ENCODE results near the gene L1TD1.
A peak's percentile ranks its signal among the peaks of the same experiment; 100 is the strongest.
"Not testable (repeated sequence)": the region's sequence is repeated elsewhere in the genome, so short reads cannot be mapped to it uniquely, and the experiment has no call there.

Gene L1TD1

DNA sequence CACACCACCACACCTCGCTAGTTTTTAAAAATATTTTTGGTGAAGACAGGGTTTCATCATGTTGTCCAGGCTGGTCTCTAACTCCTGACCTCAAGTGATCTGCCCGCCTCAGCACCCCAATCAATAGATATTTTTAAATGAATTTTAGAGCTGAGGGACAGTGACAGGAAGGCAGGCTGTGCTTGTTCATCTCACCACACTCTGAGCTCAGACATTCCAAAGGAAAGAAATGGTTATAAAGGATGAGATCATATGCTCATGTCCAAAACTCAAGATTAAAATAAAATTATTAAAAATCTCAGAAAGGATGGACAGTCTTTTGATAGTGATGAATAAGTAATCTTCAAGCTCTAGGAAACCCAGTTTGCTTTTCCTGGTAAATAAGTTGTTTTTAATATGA lies 40.9 kb downstream of the L1TD1 start:
- no peak for DNase-seq
- H3K9me3 Mint-ChIP-seq: no peaks in the 10 kb centered on the region
- H3K27ac Mint-ChIP-seq: no peak overlapping the region
- H3K4me3 Mint-ChIP-seq: no peak overlapping the region
- H3K4me1 Mint-ChIP-seq: peaks cover 26% of the 10 kb centered on the region
- TF ChIP-seq, protein P1, sequence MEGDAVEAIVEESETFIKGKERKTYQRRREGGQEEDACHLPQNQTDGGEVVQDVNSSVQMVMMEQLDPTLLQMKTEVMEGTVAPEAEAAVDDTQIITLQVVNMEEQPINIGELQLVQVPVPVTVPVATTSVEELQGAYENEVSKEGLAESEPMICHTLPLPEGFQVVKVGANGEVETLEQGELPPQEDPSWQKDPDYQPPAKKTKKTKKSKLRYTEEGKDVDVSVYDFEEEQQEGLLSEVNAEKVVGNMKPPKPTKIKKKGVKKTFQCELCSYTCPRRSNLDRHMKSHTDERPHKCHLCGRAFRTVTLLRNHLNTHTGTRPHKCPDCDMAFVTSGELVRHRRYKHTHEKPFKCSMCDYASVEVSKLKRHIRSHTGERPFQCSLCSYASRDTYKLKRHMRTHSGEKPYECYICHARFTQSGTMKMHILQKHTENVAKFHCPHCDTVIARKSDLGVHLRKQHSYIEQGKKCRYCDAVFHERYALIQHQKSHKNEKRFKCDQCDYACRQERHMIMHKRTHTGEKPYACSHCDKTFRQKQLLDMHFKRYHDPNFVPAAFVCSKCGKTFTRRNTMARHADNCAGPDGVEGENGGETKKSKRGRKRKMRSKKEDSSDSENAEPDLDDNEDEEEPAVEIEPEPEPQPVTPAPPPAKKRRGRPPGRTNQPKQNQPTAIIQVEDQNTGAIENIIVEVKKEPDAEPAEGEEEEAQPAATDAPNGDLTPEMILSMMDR (IDR thresholded peaks at IDR 0.05): no peak
- H3K27me3 Mint-ChIP-seq (ENCODE audit: low read depth, poor library complexity): peaks cover 14% of the 10 kb centered on the region
- no peaks in the 10 kb centered on the region for H3K36me3 Mint-ChIP-seq (ENCODE audit: low read depth)

DNA sequence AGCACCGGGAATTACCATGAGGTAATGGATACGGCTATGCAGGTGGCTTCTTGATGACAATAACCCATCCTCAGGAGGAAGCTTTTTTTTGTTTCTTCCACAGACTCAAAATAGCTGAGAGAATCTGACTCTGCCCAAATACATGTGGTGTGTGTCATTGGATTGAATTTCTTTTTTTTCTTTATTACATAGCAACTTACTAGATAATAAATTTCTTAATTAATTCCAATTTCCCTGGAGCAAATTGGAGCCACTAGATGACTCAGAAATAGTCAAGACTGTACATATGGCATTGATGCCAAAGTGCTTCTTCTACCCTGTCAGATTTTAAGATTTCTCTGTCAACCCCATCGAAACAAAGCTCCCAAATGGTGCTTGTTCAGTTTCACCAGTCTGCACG lies 42.7 kb downstream of the L1TD1 start:
- Mint-ChIP-seq H3K27me3 (ENCODE audit: low read depth, poor library complexity) (peaks cover 11% of the 10 kb centered on the region), H3K4me3 (no peak overlapping the region), H3K4me1 (peaks cover 35% of the 10 kb centered on the region), H3K9me3 (no peaks in the 10 kb centered on the region), H3K36me3 (ENCODE audit: low read depth) (no peaks in the 10 kb centered on the region), H3K27ac (no peak overlapping the region)
- no peak for DNase-seq
- TF ChIP-seq, protein P1 (IDR thresholded peaks at IDR 0.05): no peak

DNA sequence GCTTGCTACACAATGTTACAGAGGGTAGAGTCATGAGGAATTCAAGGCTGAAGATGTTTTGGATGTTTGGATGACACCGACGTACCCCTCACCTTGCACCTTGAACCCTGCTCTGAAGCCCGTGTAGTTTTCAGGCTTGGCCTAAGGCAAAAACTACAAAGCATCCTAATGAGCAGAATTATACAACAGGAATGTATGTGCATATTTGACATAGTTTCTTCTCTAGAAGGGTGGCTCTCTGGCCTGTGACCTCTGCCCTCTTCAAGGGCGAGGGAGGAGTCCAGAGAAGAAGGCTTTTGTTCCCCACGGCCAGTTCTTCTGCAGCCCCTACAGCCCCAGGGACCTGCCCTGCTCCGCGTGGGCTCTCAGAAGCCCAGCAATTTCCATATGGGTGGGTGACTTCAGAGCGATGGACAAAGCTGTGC lies 43.3 kb downstream of the L1TD1 start:
- Mint-ChIP-seq H3K27me3 (ENCODE audit: low read depth, poor library complexity) (peaks cover 11% of the 10 kb centered on the region), H3K4me1 (peaks cover 32% of the 10 kb centered on the region), H3K4me3 (no peak overlapping the region), H3K36me3 (ENCODE audit: low read depth) (no peaks in the 10 kb centered on the region), H3K27ac (peak overlapping the region; percentile 69), H3K9me3 (no peaks in the 10 kb centered on the region)
- TF ChIP-seq, protein P1 (IDR thresholded peaks at IDR 0.05): no peak
- DNase-seq: no peak

DNA sequence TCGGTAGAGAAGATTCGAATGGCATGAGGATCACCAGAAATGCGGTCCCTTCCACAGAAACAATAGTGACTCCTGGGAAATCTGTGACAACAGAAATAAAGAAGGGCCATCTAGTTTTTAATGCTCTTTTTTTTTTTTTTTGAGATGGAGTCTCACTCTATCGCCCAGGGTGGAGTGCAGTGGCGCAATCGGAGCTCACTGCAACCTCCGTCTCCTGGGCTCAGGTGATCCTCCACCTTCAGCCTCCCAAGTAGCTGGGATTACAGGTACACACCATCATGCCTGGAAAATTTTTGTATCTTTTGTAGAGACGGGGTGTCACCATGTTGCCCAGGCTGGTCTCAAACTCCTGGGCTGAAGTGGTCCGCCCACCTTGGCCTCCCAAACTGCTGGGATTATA lies 43.9 kb downstream of the L1TD1 start:
- peaks cover 11% of the 10 kb centered on the region for H3K27me3 Mint-ChIP-seq (ENCODE audit: low read depth, poor library complexity)
- peak overlapping the region; percentile 69 for H3K27ac Mint-ChIP-seq
- H3K4me3 Mint-ChIP-seq: no peak overlapping the region
- H3K4me1 Mint-ChIP-seq: peaks cover 28% of the 10 kb centered on the region
- TF ChIP-seq, protein P1 (IDR thresholded peaks at IDR 0.05): no peak
- DNase-seq: no peak
- H3K36me3 Mint-ChIP-seq (ENCODE audit: low read depth): peaks cover under 1% of the 10 kb centered on the region
- peaks cover 2% of the 10 kb centered on the region for H3K9me3 Mint-ChIP-seq

DNA sequence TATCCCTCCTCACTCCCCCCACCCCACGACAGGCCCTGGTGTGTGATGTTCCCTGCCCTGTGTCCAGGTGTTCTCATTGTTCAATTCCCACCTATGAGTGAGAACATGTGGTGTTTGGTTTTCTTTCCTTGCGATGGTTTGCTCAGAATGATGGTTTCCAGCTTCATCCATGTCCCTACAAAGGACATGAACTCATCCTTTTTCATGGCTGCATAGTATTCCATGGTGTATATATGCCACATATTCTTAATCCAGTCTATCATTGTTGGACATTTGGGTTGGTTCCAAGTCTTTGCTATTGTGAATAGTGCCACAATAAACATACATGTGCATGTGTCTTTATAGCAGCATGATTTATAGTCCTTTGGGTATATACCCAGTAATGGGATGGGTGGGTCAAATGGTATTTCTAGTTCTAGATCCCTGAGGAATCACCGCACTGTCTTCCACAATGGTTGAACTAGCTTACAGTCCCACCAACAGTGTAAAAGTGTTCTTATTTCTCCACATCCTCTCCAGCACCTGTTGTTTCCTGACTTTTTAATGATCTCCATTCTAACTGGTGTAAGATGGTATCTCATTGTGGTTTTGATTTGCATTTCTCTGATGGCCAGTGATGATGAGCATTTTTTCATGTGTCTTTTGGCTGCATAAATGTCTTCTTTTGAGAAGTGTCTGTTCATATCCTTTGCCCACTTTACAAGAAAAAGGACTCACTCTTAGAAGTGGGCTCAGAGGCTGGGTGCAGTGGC lies 45.2 kb downstream of the L1TD1 start:
- H3K27ac Mint-ChIP-seq; DNase-seq; H3K27me3 Mint-ChIP-seq (ENCODE audit: low read depth, poor library complexity); H3K4me3 Mint-ChIP-seq: not testable (repeated sequence)
- peaks cover 11% of the 10 kb centered on the region for H3K36me3 Mint-ChIP-seq (ENCODE audit: low read depth)
- H3K4me1 Mint-ChIP-seq: peaks cover 22% of the 10 kb centered on the region
- H3K9me3 Mint-ChIP-seq: peaks cover 15% of the 10 kb centered on the region

DNA sequence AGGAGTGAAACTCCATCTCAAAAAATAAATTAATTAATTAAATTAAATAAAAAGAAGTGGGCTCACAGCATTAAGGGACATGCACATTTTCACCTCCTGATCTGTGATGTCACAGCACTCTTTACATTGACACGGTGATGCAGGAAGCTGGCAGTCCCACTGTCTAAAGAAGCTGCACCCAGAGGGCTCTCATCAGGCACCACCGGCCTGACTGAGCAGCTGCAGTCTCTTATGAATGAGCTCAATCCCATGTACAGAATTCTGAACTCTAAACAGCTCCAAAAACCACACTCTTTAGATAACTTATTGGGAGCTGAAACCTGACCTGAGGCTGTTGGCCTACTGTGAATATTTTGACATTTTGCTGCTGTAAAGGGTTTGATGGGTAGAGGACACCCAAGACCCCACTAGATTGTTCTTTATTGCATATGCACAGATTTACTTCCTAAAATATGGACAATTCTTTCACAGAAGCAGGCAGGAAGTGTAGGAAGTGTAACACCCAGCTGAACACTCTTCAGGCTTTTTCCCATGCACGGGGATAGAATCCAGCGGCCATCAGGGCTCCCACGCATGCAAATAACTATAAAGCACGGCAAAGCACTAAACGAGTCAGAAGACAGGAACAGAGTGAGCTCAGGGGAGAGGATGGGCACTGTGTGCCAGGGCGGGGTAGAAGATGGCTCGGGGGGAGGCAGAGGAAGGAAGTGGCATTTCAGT lies 46.2 kb downstream of the L1TD1 start:
- Mint-ChIP-seq H3K36me3 (ENCODE audit: low read depth) (peaks cover 15% of the 10 kb centered on the region), H3K27ac (no peak overlapping the region), H3K4me3 (no peak overlapping the region), H3K4me1 (peaks cover 24% of the 10 kb centered on the region), H3K27me3 (ENCODE audit: low read depth, poor library complexity) (peaks cover 4% of the 10 kb centered on the region), H3K9me3 (peaks cover 20% of the 10 kb centered on the region)
- TF ChIP-seq, protein P1 (IDR thresholded peaks at IDR 0.05): no peak
- no peak for DNase-seq

Data from nephron progenitor cell (in vitro differentiated cells).